SK-N-SH (cell line): ENCODE data around the gene FBXW5. TPM values are rescaled to one million over a fixed set of nuclear protein-coding genes. Genes with fewer than 3 reads are reported as not detected.

Experiments used
- CTCF ChIA-PET: fragments of 300-600, 350-600 bp; formaldehyde crosslinking; extraction: SDS; loops from one replicate; lab custom pipeline; 2021; lab: Yijun Ruan, JAX
- POLR2A ChIA-PET: fragments of 350-600 bp; sonication (Branson Sonifier 250); formaldehyde crosslinking; extraction: SDS; loops from one replicate; lab custom pipeline; 2020; ENCODE audit warnings: antibody characterized with exemption, inconsistent platforms; lab: Yijun Ruan, JAX
- DNase-seq: peaks from one replicate; pipeline ENCODE4 v3.0.0; 2012
- H2AFZ ChIP-seq: fragments of 200-600 bp; sonication (generic); 2 replicates; pipeline ENCODE4 v1.8.1; 2016; ENCODE audit warnings: antibody characterized with exemption, mild to moderate bottlenecking, low read depth
- H3F3A ChIP-seq: fragments of 200-600 bp; sonication (generic); replicated peaks from 2 replicates; pipeline ENCODE3; 2016; ENCODE audit warnings: antibody characterized with exemption, mild to moderate bottlenecking; ENCODE audit not compliant: insufficient read depth
- H3K27ac ChIP-seq, 2 experiments: fragments of 200-500 bp in 1 of 2; fragments of 200-600 bp in 1 of 2; sonication (Bioruptor generic) in 1 of 2; sonication (generic), shearing (Covaris generic) in 1 of 2; 2 replicates each; pipeline versions ENCODE4 v1.5.1 to v1.6.1; 2014 to 2016; ENCODE audit warnings: low read depth in 2 of 2, inconsistent platforms in 1 of 2, low read length in 1 of 2, mild to moderate bottlenecking in 1 of 2, mixed read lengths in 1 of 2
- H3K27me3 ChIP-seq: fragments of 200-600 bp; sonication (generic), shearing (Covaris generic); 2 replicates; pipeline ENCODE4 v1.6.1; 2016; ENCODE audit warnings: mixed run types; ENCODE audit not compliant: insufficient read depth
- H3K36me3 ChIP-seq, 2 experiments: fragments of 200-500 bp in 1 of 2; fragments of 200-600 bp in 1 of 2; sonication (Bioruptor generic) in 1 of 2; sonication (generic) in 1 of 2; replicated peaks in 1 of 2; 2 replicates each; pipeline versions ENCODE3 to v1.5.1; 2014 to 2016; ENCODE audit warnings: low read length in 1 of 2, mild to moderate bottlenecking in 1 of 2; ENCODE audit not compliant: insufficient read depth in 2 of 2, control insufficient read depth in 1 of 2
- H3K4me1 ChIP-seq, 2 experiments: fragments of 200-500 bp in 1 of 2; fragments of 200-600 bp in 1 of 2; sonication (Bioruptor generic) in 1 of 2; sonication (generic), shearing (Covaris generic) in 1 of 2; 2 replicates each; pipeline versions ENCODE4 v1.5.1 to v1.6.1; 2014 to 2016; ENCODE audit warnings: low read depth in 1 of 2, low read length in 1 of 2, mixed run types in 1 of 2; ENCODE audit not compliant: insufficient read depth in 2 of 2, control insufficient read depth in 1 of 2
- H3K4me2 ChIP-seq: fragments of 200-600 bp; sonication (generic), shearing (Covaris generic); 2 replicates; pipeline ENCODE4 v1.6.1; 2017; ENCODE audit warnings: mixed run types
- H3K4me3 ChIP-seq, 2 experiments: fragments of 200-500 bp in 1 of 2; fragments of 200-600 bp in 1 of 2; sonication (Bioruptor generic) in 1 of 2; sonication (generic), shearing (Covaris generic) in 1 of 2; 2 replicates each; pipeline versions ENCODE4 v1.5.1 to v1.8.1; 2014 to 2016; ENCODE audit warnings: low read depth in 2 of 2, inconsistent platforms in 1 of 2, low read length in 1 of 2, mild to moderate bottlenecking in 1 of 2, mixed read lengths in 1 of 2, moderate library complexity in 1 of 2
- H3K79me2 ChIP-seq: fragments of 200-600 bp; sonication (generic); 2 replicates; pipeline ENCODE4 v1.8.1; 2017; ENCODE audit warnings: mild to moderate bottlenecking; ENCODE audit not compliant: insufficient read depth
- H3K9ac ChIP-seq: fragments of 200-600 bp; sonication (generic); 2 replicates; pipeline ENCODE4 v1.6.1; 2017; ENCODE audit warnings: mixed run types
- H3K9me2 ChIP-seq: fragments of 200-600 bp; sonication (generic); 2 replicates; pipeline ENCODE4 v1.6.1; 2017; ENCODE audit warnings: mixed run types
- H3K9me3 ChIP-seq: fragments of 200-600 bp; sonication (generic); 2 replicates; pipeline ENCODE4 v1.6.1; 2017; ENCODE audit warnings: mixed run types, mild to moderate bottlenecking, moderate library complexity
- H4K20me1 ChIP-seq: fragments of 200-600 bp; sonication (generic); 2 replicates; pipeline ENCODE4 v1.6.1; 2017; ENCODE audit warnings: mild to moderate bottlenecking, mixed run types; ENCODE audit not compliant: insufficient read depth
- CHD2 ChIP-seq: fragments of 150-350 bp; IDR thresholded peaks from 2 replicates; pipeline ENCODE4 v1.6.1; 2018; ENCODE audit warnings: low read length; ENCODE audit not compliant: partially characterized antibody
- EP300 ChIP-seq, 2 experiments: IDR thresholded peaks; 2 replicates each; pipeline versions ENCODE4 v1.4.0 to v1.6.1; 2012; ENCODE audit warnings: borderline replicate concordance in 1 of 2, low read depth in 1 of 2, low read length in 1 of 2
- FOSL2 ChIP-seq: IDR thresholded peaks from 2 replicates; pipeline ENCODE4 v1.4.0; 2012; ENCODE audit warnings: low read depth, mild to moderate bottlenecking, moderate library complexity, borderline replicate concordance
- FOXM1 ChIP-seq: IDR thresholded peaks from 2 replicates; pipeline ENCODE4 v1.4.0; 2012; ENCODE audit warnings: low read depth, mild to moderate bottlenecking
- GATA2 ChIP-seq: sonication (generic); formaldehyde crosslinking; IDR thresholded peaks from 2 replicates; pipeline ENCODE4 v1.5.0; 2020; ENCODE audit warnings: mild to moderate bottlenecking, missing genetic modification reagents
- NFIC ChIP-seq: IDR thresholded peaks from 2 replicates; pipeline ENCODE4 v1.4.0; 2012; ENCODE audit warnings: borderline replicate concordance
- PBX3 ChIP-seq: IDR thresholded peaks from 2 replicates; pipeline ENCODE4; 2012
- POLR2AphosphoS5 ChIP-seq: IDR thresholded peaks from 2 replicates; pipeline ENCODE4 v1.6.1; 2012; ENCODE audit warnings: low read depth, low read length
- RAD21 ChIP-seq: IDR thresholded peaks from 2 replicates; pipeline ENCODE4 v1.6.1; 2012; ENCODE audit warnings: mild to moderate bottlenecking, low read length
- REST ChIP-seq: IDR thresholded peaks from 2 replicates; pipeline ENCODE4 v1.6.1; 2012; ENCODE audit warnings: mild to moderate bottlenecking, low read depth, low read length, moderate library complexity
- RFX5 ChIP-seq: IDR thresholded peaks from 2 replicates; pipeline ENCODE4 v1.6.1; 2012; ENCODE audit warnings: mild to moderate bottlenecking, improper control_type of control experiment, low read length
- RXRA ChIP-seq: IDR thresholded peaks from 2 replicates; pipeline ENCODE4 v1.4.0; 2012; ENCODE audit warnings: low read depth, mild to moderate bottlenecking, borderline replicate concordance
- SIN3A ChIP-seq: IDR thresholded peaks from 2 replicates; pipeline ENCODE4 v1.6.1; 2012; ENCODE audit warnings: low read depth, mild to moderate bottlenecking, low read length, moderate library complexity, borderline replicate concordance
- SMC3 ChIP-seq: IDR thresholded peaks from 2 replicates; pipeline ENCODE4 v1.6.1; 2012; ENCODE audit warnings: low read depth, low read length, improper control_type of control experiment
- TEAD4 ChIP-seq: IDR thresholded peaks from 2 replicates; pipeline ENCODE4 v1.4.0; 2012; ENCODE audit warnings: mild to moderate bottlenecking, borderline replicate concordance; ENCODE audit not compliant: insufficient read depth
- ZBTB33 ChIP-seq: IDR thresholded peaks from 2 replicates; pipeline ENCODE4 v1.4.0; 2012; ENCODE audit warnings: low read depth, borderline replicate concordance
- WGBS: methylation state at CpG from one replicate; pipeline ENCODE4 v1.1.6; 2017; ENCODE audit warnings: low lambda C conversion rate; 5-methylcytosine and 5-hydroxymethylcytosine counted together
- polyA plus RNA-seq, 3 experiments: library from polyadenylated mRNA; depleted of rRNA; stranded (reverse); fragments of >200 nt; gene quantifications; 2 replicates each; pipeline ENCODE4 v1.2.3, GENCODE V29; 2012
- TF ChIP-seq, protein P1 (sequence below): fragments of 150-350 bp; IDR thresholded peaks from 2 replicates; pipeline ENCODE4 v1.6.1; 2017; ENCODE audit warnings: antibody characterized with exemption, low read length, low read depth, borderline replicate concordance

Gene FBXW5
- polyA plus RNA-seq, 1 of the 3 experiments (the other 2 are of a cell fraction): 78.9 TPM

DNA sequence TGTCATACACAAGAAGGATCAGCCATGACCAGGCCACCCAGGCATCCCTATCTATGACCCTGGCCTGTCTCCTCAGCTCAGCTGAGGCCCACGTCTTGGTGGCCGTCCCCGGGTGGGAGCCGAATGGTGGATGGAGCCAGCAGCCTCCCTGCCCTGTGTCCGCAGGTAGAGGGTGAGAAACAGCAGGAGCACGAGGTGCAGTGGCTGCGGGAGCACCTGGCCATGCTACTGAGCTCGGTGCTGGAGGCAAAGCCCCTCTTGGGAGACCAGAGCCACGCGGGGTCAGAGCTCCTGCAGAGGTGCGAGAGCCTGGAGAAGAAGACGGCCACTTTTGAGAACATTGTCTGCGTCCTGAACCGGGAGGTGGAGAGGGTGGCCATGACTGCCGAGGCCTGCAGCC is 24.5 kb downstream of the FBXW5 start:
- peaks cover 0 to 35% of the 10 kb centered on the region in 2 experiments for H3K36me3 ChIP-seq
- H3K4me2 ChIP-seq: no peak overlapping the region
- H3K4me3 ChIP-seq: no peak overlapping the region
- TF ChIP-seq RAD21 (no peak), FOSL2 (no peak), PBX3 (no peak), POLR2AphosphoS5 (no peak), ZBTB33 (no peak), NFIC (no peak), CHD2 (no peak), RXRA (no peak), FOXM1 (no peak), EP300 (IDR thresholded peaks at IDR 0.05; ENCODE audit: borderline replicate concordance in 1 of 2, low read depth in 1 of 2, low read length in 1 of 2) (no peak), RFX5 (no peak), GATA2 (CRISPR knock-in tag) (no peak), SIN3A (no peak), REST (no peak), TEAD4 (no peak), SMC3 (no peak)
- TF ChIP-seq, protein P1, sequence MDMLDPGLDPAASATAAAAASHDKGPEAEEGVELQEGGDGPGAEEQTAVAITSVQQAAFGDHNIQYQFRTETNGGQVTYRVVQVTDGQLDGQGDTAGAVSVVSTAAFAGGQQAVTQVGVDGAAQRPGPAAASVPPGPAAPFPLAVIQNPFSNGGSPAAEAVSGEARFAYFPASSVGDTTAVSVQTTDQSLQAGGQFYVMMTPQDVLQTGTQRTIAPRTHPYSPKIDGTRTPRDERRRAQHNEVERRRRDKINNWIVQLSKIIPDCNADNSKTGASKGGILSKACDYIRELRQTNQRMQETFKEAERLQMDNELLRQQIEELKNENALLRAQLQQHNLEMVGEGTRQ: no peak
- H3K79me2 ChIP-seq: no peaks in the 10 kb centered on the region
- no peak overlapping the region for H3K9ac ChIP-seq
- H3K4me1 ChIP-seq: peaks cover 0 to 2% of the 10 kb centered on the region in 2 experiments; a peak in 1 of 4 replicates
- no peaks in the 10 kb centered on the region for H3F3A ChIP-seq
- no peak for DNase-seq
- 97% methylated on average over 12 of the region's 15 CpGs for WGBS
- H3K9me3 ChIP-seq: no peaks in the 10 kb centered on the region
- no peak overlapping the region for H2AFZ ChIP-seq
- no peaks in the 10 kb centered on the region for H4K20me1 ChIP-seq
- POLR2A ChIA-PET: no interaction called here
- CTCF ChIA-PET: interaction anchor here (1.0 to 1.7 kb wide), 3 partner anchors 8 to 19 kb away, joined by 3 to 4 read pairs (median 3); no protein-coding TSS in a partner anchor
- H3K9me2 ChIP-seq: no peaks in the 10 kb centered on the region
- no peak overlapping the region for H3K27ac ChIP-seq
- no peaks in the 10 kb centered on the region for H3K27me3 ChIP-seq
